Heart right ventricle (tissue), 16 donors: ENCODE measurements around the gene CCP110. TPM values are rescaled to one million over a fixed set of nuclear protein-coding genes. Genes with fewer than 3 reads are reported as not detected.
"Not testable (repeated sequence)": the region's sequence is repeated elsewhere in the genome, so short reads cannot be mapped to it uniquely, and the experiment has no call there.

ENCODE experiments used
- ATAC-seq, 8 donors: fragments of 200-7000 bp; cut with Tn5 transposase; one replicate each; pipeline ENCODE4 v1.9.1; 2020; ENCODE audit warnings: mild to moderate bottlenecking in 8 of 8, moderate library complexity in 8 of 8, moderate number of reproducible peaks in 1 of 8
- DNase-seq, 2 donors: peaks; one replicate each; pipeline ENCODE4 v3.0.0-alpha.2; 2020
- H3K27ac ChIP-seq, 10 donors: fragments of 200-600 bp; sonication (generic) in 2 of 10; one replicate each; pipeline versions ENCODE4 v1.5.0 to v1.8.0; 2020 to 2022; ENCODE audit warnings: mild to moderate bottlenecking in 3 of 10
- H3K27me3 ChIP-seq, 7 donors: fragments of 200-600 bp; one replicate each; pipeline ENCODE4 v1.8.0; 2021 to 2022; ENCODE audit warnings: mild to moderate bottlenecking in 2 of 7
- H3K36me3 ChIP-seq, 9 donors: fragments of 200-600 bp; sonication (generic) in 1 of 9; one replicate each; pipeline versions ENCODE4 v1.5.0 to v1.8.0; 2020 to 2022; ENCODE audit warnings: mild to moderate bottlenecking in 2 of 9
- H3K4me1 ChIP-seq, 9 donors: fragments of 200-600 bp; sonication (generic) in 1 of 9; one replicate each; pipeline versions ENCODE4 v1.5.0 to v1.8.0; 2020 to 2022; ENCODE audit warnings: mild to moderate bottlenecking in 4 of 9
- H3K4me3 ChIP-seq, 10 donors: fragments of 200-600 bp; sonication (generic) in 2 of 10; one replicate each; pipeline versions ENCODE4 v1.5.0 to v1.8.0; 2020 to 2022; ENCODE audit warnings: mild to moderate bottlenecking in 7 of 10, moderate library complexity in 2 of 10
- H3K9me3 ChIP-seq, 11 donors: fragments of 200-600 bp in 10 of 11; sonication (generic) in 2 of 11; one replicate each; pipeline versions ENCODE4 v1.5.0 to v1.8.0; 2013 to 2022; ENCODE audit warnings: mild to moderate bottlenecking in 2 of 11, control low read depth in 1 of 11, moderate library complexity in 1 of 11
- CTCF ChIP-seq, 9 donors: fragments of 200-600 bp; sonication (generic) in 2 of 9; IDR thresholded peaks; one replicate each; pipeline versions ENCODE4 v1.5.0 to v1.8.0; 2021 to 2022; ENCODE audit warnings: antibody characterized with exemption in 9 of 9, mild to moderate bottlenecking in 5 of 9, moderate library complexity in 1 of 9
- WGBS, 2 donors: extraction: QIAGEN DNeasy Blood & Tissue Kit; methylation state at CpG; one replicate each; pipeline ENCODE4 v1.1.7; 2013; ENCODE audit warnings: inconsistent platforms in 1 of 2; 5-methylcytosine and 5-hydroxymethylcytosine counted together
- intact Hi-C, 10 donors: fragments of 100-400 bp; cut with DNase I; formaldehyde crosslinking; loops; one replicate each; pipeline versions ENCODE4 v1.11.1 to v1.14.2; 2022
- polyA plus RNA-seq, 2 donors: library from polyadenylated mRNA; stranded (reverse); fragments of 200-250 nt; gene quantifications; one replicate each; pipeline ENCODE4 v1.2.3, GENCODE V29; 2013
- total RNA-seq, 10 donors: library from RNA; stranded (reverse); fragmentation: NEBNext Ultra II Directional in 3 of 10; extraction: Animal tissue kit (Norgen Biotek cat#: 25700) in 3 of 10; gene quantifications; one replicate each; pipeline versions ENCODE4 v1.2.1 to v1.2.4, GENCODE V29; 2021 to 2023
- donor health status: Arrhythmogenic right ventricular cardiomyopathy.
- donor health status: ischemic (EF 13 %, LVEDD 7.1; RV severe dilation, severe dysfunction).
- donor health status: healthy with polysubstance abuse.
- donor health status: DM: no; HTN: yes; CAD: no.
- donor health status: DM: no; HTN: no; CAD: no.
- donor health status: ischemic (EF 25% LVEDD 6.9; RV normal size, moderate dysfunction).
- donor health status: ischemic (EF 25% LVEDD 5.7; RV mildly dilated, moderate dysfunction).
- donor health status: healthy.
- donor health status: DM: yes; HTN: yes; CAD: no.
- donor health status: Ischemic cardiomyopathy.
- donor health status: ischemic (EF 35%, LVEDD 5.7; RV mildly dilated, moderate dysfunction).
- donor health status: nonischemic (EF 11% LVEDD 7.7; RV severe dilation, severe dysfunction).
- donor health status: DM: yes; HTN: yes; CAD: no.
- donor health status: PGD.
- donor health status: ischemic (EF 29% LVEDD 5.4; RV normal size, mild dysfunction).
- donor health status: nonischemic (EF 23%, LVEDD 6.1; RV moderate dilation, normal function).

The CCP110 gene
- total and polyA plus RNA-seq, 12 donors: 2.4 to 8.8 (median 7.6) TPM

- intact Hi-C loops: no loop called here
- Histone ChIP-seq H3K9me3 (no peaks in the 10 kb centered on the region), H3K27ac (no peak overlapping the region), H3K36me3 (peaks cover 0 to 96% (median 21%) of the 10 kb centered on the region in 9 donors), H3K27me3 (no peaks in the 10 kb centered on the region), H3K4me1 (no peaks in the 10 kb centered on the region), H3K4me3 (no peak overlapping the region)
- no peak for TF ChIP-seq CTCF (IDR thresholded peaks at IDR 0.05)
- ATAC-seq (no peak), DNase-seq (no peak)
- WGBS, 2 donors: 71 to 87% methylated on average over 1 of the region's 1 CpG
Observed at GRCh38 chr16:19532601-19533000, 8.9 kb downstream of the CCP110 start.

- Histone ChIP-seq H3K27ac (no peak overlapping the region), H3K36me3 (peaks cover 0 to 98% (median 23%) of the 10 kb centered on the region in 9 donors), H3K27me3 (no peaks in the 10 kb centered on the region), H3K4me3 (no peak overlapping the region), H3K9me3 (no peaks in the 10 kb centered on the region), H3K4me1 (no peaks in the 10 kb centered on the region)
- ATAC-seq: no peak
- no peak for DNase-seq
- no peak for TF ChIP-seq CTCF (IDR thresholded peaks at IDR 0.05)
- intact Hi-C loops: no loop called here
- whole genome bisulfite sequencing, 2 donors: 94 to 99% methylated on average over 6 of the region's 6 CpGs
Observed at GRCh38 chr16:19540241-19540970, 16.7 kb downstream of the CCP110 start.

- DNase-seq (no peak), ATAC-seq (no peak)
- Histone ChIP-seq H3K36me3 (peaks cover 0 to 98% (median 33%) of the 10 kb centered on the region in 9 donors), H3K27me3 (no peaks in the 10 kb centered on the region), H3K27ac (no peak overlapping the region), H3K4me1 (no peaks in the 10 kb centered on the region), H3K9me3 (no peaks in the 10 kb centered on the region), H3K4me3 (no peak overlapping the region)
- WGBS, 2 donors: 92% methylated on average over 3 of the region's 3 CpGs
- intact Hi-C loops: no loop called here
- TF ChIP-seq CTCF (IDR thresholded peaks at IDR 0.05): no peak
Observed at GRCh38 chr16:19542138-19542821, 18.5 kb downstream of the CCP110 start.

GRCh38 chr16:19543278-19543996 lies 19.7 kb downstream of the CCP110 start:
- H3K27me3 ChIP-seq, H3K4me1 ChIP-seq, ATAC-seq, intact Hi-C loops, H3K4me3 ChIP-seq, DNase-seq, H3K9me3 ChIP-seq, H3K27ac ChIP-seq: not testable (repeated sequence)
- H3K36me3 ChIP-seq: peaks cover 0 to 98% (median 38%) of the 10 kb centered on the region in 9 donors
- 84 to 86% methylated on average over 10 of the region's 10 CpGs for WGBS, 2 donors
